Glutamatergic neuron (in vitro differentiated cells): ENCODE results near the gene RASSF5. TPM values are rescaled to one million over a fixed set of nuclear protein-coding genes. Genes with fewer than 3 reads are reported as not detected.

Source experiments
- DNase-seq: peaks from one replicate; pipeline ENCODE4 v3.0.0; 2022
- H3K27ac Mint-ChIP-seq: one replicate; pipeline ENCODE4 v1.8.0; 2020; ENCODE audit warnings: mild to moderate bottlenecking, mixed read lengths, inconsistent platforms; ENCODE audit not compliant: unreplicated experiment
- H3K27me3 Mint-ChIP-seq: one replicate; pipeline ENCODE4 v1.8.0; 2020; ENCODE audit warnings: mild to moderate bottlenecking, moderate library complexity, mixed read lengths, inconsistent platforms; ENCODE audit not compliant: unreplicated experiment
- H3K36me3 Mint-ChIP-seq: one replicate; pipeline ENCODE4 v1.8.0; 2020; ENCODE audit warnings: mild to moderate bottlenecking, mixed read lengths, inconsistent platforms; ENCODE audit not compliant: unreplicated experiment
- H3K4me1 Mint-ChIP-seq: one replicate; pipeline ENCODE4 v1.8.0; 2020; ENCODE audit warnings: mild to moderate bottlenecking, low read depth, mixed read lengths, inconsistent platforms; ENCODE audit not compliant: unreplicated experiment
- H3K4me3 Mint-ChIP-seq: one replicate; pipeline ENCODE4 v1.8.0; 2020; ENCODE audit warnings: mild to moderate bottlenecking, mixed read lengths, inconsistent platforms; ENCODE audit not compliant: unreplicated experiment
- H3K9me3 Mint-ChIP-seq: one replicate; pipeline ENCODE4 v1.8.0; 2020; ENCODE audit warnings: mild to moderate bottlenecking, moderate library complexity, mixed read lengths, inconsistent platforms; ENCODE audit not compliant: unreplicated experiment
- CTCF ChIP-seq: fragments of 200-600 bp; sonication (generic); IDR thresholded peaks from one replicate; pipeline ENCODE4 v1.5.0; 2021; ENCODE audit not compliant: partially characterized antibody, unreplicated experiment
- total RNA-seq: library from RNA; stranded (reverse); fragmentation: NEBNext Ultra II Directional; extraction: Animal tissue kit (Norgen Biotek cat#: 25700); gene quantifications from one replicate; pipeline ENCODE4 v1.2.1, GENCODE V29; 2021; ENCODE audit not compliant: unreplicated experiment

Gene RASSF5
- total RNA-seq, 1 donor from 2014 or later: 2.7 TPM

- peaks cover 7% of the 10 kb centered on the region for H3K9me3 Mint-ChIP-seq
- H3K4me3 Mint-ChIP-seq: peak overlapping the region; percentile 83
- H3K27ac Mint-ChIP-seq: no peak overlapping the region
- DNase-seq: no peak
- TF ChIP-seq CTCF: no peak
- H3K36me3 Mint-ChIP-seq: no peaks in the 10 kb centered on the region
- H3K27me3 Mint-ChIP-seq: peaks cover 22% of the 10 kb centered on the region
- peaks cover 56% of the 10 kb centered on the region for H3K4me1 Mint-ChIP-seq
Measured at GRCh38 chr1:206509612-206510257, 2.4 kb downstream of the RASSF5 start.

GRCh38 chr1:206510371-206510770 lies 3.0 kb downstream of the RASSF5 start:
- H3K36me3 Mint-ChIP-seq: no peaks in the 10 kb centered on the region
- H3K9me3 Mint-ChIP-seq: peaks cover 7% of the 10 kb centered on the region
- no peak for DNase-seq
- H3K4me3 Mint-ChIP-seq: no peak overlapping the region
- no peak for TF ChIP-seq CTCF
- peaks cover 62% of the 10 kb centered on the region for H3K4me1 Mint-ChIP-seq
- no peak overlapping the region for H3K27ac Mint-ChIP-seq
- H3K27me3 Mint-ChIP-seq: peaks cover 24% of the 10 kb centered on the region

GRCh38 chr1:206511362-206512057 lies 4.2 kb downstream of the RASSF5 start:
- Mint-ChIP-seq H3K4me1 (peaks cover 67% of the 10 kb centered on the region), H3K9me3 (peaks cover 4% of the 10 kb centered on the region), H3K36me3 (no peaks in the 10 kb centered on the region), H3K27me3 (peaks cover 23% of the 10 kb centered on the region), H3K27ac (peak overlapping the region; percentile 65), H3K4me3 (peak overlapping the region; percentile 74)
- no peak for TF ChIP-seq CTCF
- DNase-seq: peak; percentile 73

- Mint-ChIP-seq H3K9me3 (peaks cover 4% of the 10 kb centered on the region), H3K27ac (peak overlapping the region; percentile 65), H3K27me3 (peaks cover 23% of the 10 kb centered on the region), H3K36me3 (no peaks in the 10 kb centered on the region), H3K4me1 (peaks cover 69% of the 10 kb centered on the region), H3K4me3 (peak overlapping the region; percentile 74)
- DNase-seq: no peak
- TF ChIP-seq CTCF: no peak
Measured at GRCh38 chr1:206512058-206512850, 4.9 kb downstream of the RASSF5 start.

- Mint-ChIP-seq H3K4me1 (peaks cover 73% of the 10 kb centered on the region), H3K4me3 (no peak overlapping the region), H3K36me3 (no peaks in the 10 kb centered on the region), H3K9me3 (peaks cover 4% of the 10 kb centered on the region), H3K27me3 (peaks cover 23% of the 10 kb centered on the region), H3K27ac (no peak overlapping the region)
- DNase-seq: no peak
- TF ChIP-seq CTCF: no peak
Measured at GRCh38 chr1:206512851-206513180, 5.5 kb downstream of the RASSF5 start.
